HL-60/S4 (cell line): ENCODE data around the gene BPIFB2.

ENCODE experiments used
- in situ Hi-C: fragments of 300-500 bp; cut with MboI; formaldehyde crosslinking; loops from 2 replicates; pipeline ENCODE4 v1.14.3; 2022; ENCODE audit warnings: low sequenced_read_pairs

BPIFB2 gene

GRCh38 chr20:32984196-32984595, 23.3 kb upstream of the BPIFB2 start:
- in situ Hi-C loops = no loop called here

- in situ Hi-C loops = no loop called here
Observed at GRCh38 chr20:32984631-32985354, 22.7 kb upstream of the BPIFB2 start.

- in situ Hi-C loops = no loop called here
Observed at GRCh38 chr20:32985596-32985995, 21.9 kb upstream of the BPIFB2 start.

GRCh38 chr20:32986331-32986966, 21.1 kb upstream of the BPIFB2 start:
- in situ Hi-C loops = no loop called here

GRCh38 chr20:32987044-32987825, 20.3 kb upstream of the BPIFB2 start:
- in situ Hi-C loops = no loop called here

- in situ Hi-C loops = no loop called here
Observed at GRCh38 chr20:32988008-32988407, 19.5 kb upstream of the BPIFB2 start.

GRCh38 chr20:32989507-32990283, 17.8 kb upstream of the BPIFB2 start:
- in situ Hi-C loops = no loop called here

- in situ Hi-C loops = no loop called here
Observed at GRCh38 chr20:32990426-32990825, 17.1 kb upstream of the BPIFB2 start.

- in situ Hi-C loops = no loop called here
Observed at GRCh38 chr20:32991383-32991782, 16.1 kb upstream of the BPIFB2 start.

GRCh38 chr20:32991792-32992641, 15.5 kb upstream of the BPIFB2 start:
- in situ Hi-C loops = no loop called here

- in situ Hi-C loops = no loop called here
Observed at GRCh38 chr20:32993496-32994050, 13.9 kb upstream of the BPIFB2 start.

GRCh38 chr20:32995802-32996201, 11.7 kb upstream of the BPIFB2 start:
- in situ Hi-C loops = no loop called here

- in situ Hi-C loops = no loop called here
Observed at GRCh38 chr20:32997431-32997830, 10.1 kb upstream of the BPIFB2 start.

GRCh38 chr20:32999603-33000250, 7.8 kb upstream of the BPIFB2 start:
- in situ Hi-C loops = loop anchor here (25.0 kb wide), 1 partner anchor 212 kb away; no protein-coding TSS in a partner anchor

GRCh38 chr20:33000802-33001466, 6.6 kb upstream of the BPIFB2 start:
- in situ Hi-C loops = loop anchor here (25.0 kb wide), 1 partner anchor 214 kb away; no protein-coding TSS in a partner anchor

GRCh38 chr20:33002087-33002808, 5.3 kb upstream of the BPIFB2 start:
- in situ Hi-C loops = loop anchor here (25.0 kb wide), 1 partner anchor 215 kb away; no protein-coding TSS in a partner anchor

GRCh38 chr20:33004141-33004751, 3.3 kb upstream of the BPIFB2 start, which contains the start of gene SUN5:
TSS of gene SUN5 (minus strand) at chr20:33004433. CDS start at chr20:33004340, 93 bp downstream.
- in situ Hi-C loops = loop anchor here (25.0 kb wide), 1 partner anchor 217 kb away; no protein-coding TSS in a partner anchor
